ENCODE data around the gene POP7. TPM values are rescaled to one million over a fixed set of nuclear protein-coding genes. Genes with fewer than 3 reads are reported as not detected.
"Not testable (repeated sequence)": the region's sequence is repeated elsewhere in the genome, so short reads cannot be mapped to it uniquely, and the experiment has no call there.

The POP7 gene
- total RNA-seq, 4 donors from 2014 or later, result 39.4 to 55.8 (median 47.6) TPM

DNA sequence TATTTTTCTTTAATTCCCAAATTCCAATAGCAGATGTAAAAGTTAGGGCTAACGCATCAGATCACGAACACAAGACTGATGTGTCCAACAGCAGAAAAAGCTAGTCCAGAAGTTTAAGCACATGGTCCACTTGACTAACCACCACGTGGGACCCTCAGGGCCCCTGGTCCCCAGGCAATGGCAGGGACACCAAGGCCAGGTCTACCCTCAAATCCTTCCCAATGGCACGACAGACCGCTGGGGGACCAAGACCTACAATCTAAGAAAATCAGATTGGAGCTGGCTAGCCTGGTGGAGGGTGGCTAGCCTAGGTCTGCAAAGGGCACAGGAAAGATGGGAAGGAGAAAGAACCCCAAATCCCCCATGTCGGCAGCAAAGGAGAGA, 13.4 kb upstream of the POP7 start:
- H3K4me1 ChIP-seq, result peaks cover 46% of the 10 kb centered on the region
- no peak for DNase-seq (ENCODE audit: low spot score in 2 of 2)
- H3K4me3 ChIP-seq, result peak overlapping the region; percentile 96
- TF ChIP-seq POLR2AphosphoS5 (IDR thresholded peaks at IDR 0.05), result no peak
- no peak for TF ChIP-seq POLR2A (IDR thresholded peaks at IDR 0.05)
- TF ChIP-seq, protein P1, sequence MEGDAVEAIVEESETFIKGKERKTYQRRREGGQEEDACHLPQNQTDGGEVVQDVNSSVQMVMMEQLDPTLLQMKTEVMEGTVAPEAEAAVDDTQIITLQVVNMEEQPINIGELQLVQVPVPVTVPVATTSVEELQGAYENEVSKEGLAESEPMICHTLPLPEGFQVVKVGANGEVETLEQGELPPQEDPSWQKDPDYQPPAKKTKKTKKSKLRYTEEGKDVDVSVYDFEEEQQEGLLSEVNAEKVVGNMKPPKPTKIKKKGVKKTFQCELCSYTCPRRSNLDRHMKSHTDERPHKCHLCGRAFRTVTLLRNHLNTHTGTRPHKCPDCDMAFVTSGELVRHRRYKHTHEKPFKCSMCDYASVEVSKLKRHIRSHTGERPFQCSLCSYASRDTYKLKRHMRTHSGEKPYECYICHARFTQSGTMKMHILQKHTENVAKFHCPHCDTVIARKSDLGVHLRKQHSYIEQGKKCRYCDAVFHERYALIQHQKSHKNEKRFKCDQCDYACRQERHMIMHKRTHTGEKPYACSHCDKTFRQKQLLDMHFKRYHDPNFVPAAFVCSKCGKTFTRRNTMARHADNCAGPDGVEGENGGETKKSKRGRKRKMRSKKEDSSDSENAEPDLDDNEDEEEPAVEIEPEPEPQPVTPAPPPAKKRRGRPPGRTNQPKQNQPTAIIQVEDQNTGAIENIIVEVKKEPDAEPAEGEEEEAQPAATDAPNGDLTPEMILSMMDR (IDR thresholded peaks at IDR 0.05), result no peak
- TF ChIP-seq EP300 (IDR thresholded peaks at IDR 0.05), result no peak
- 46% methylated on average over 6 of the region's 6 CpGs for WGBS
- no peak overlapping the region for H3K27ac ChIP-seq
- no peaks in the 10 kb centered on the region for H3K9me3 ChIP-seq
- H3K27me3 ChIP-seq, result no peaks in the 10 kb centered on the region
- peaks cover 17% of the 10 kb centered on the region for H3K36me3 ChIP-seq

DNA sequence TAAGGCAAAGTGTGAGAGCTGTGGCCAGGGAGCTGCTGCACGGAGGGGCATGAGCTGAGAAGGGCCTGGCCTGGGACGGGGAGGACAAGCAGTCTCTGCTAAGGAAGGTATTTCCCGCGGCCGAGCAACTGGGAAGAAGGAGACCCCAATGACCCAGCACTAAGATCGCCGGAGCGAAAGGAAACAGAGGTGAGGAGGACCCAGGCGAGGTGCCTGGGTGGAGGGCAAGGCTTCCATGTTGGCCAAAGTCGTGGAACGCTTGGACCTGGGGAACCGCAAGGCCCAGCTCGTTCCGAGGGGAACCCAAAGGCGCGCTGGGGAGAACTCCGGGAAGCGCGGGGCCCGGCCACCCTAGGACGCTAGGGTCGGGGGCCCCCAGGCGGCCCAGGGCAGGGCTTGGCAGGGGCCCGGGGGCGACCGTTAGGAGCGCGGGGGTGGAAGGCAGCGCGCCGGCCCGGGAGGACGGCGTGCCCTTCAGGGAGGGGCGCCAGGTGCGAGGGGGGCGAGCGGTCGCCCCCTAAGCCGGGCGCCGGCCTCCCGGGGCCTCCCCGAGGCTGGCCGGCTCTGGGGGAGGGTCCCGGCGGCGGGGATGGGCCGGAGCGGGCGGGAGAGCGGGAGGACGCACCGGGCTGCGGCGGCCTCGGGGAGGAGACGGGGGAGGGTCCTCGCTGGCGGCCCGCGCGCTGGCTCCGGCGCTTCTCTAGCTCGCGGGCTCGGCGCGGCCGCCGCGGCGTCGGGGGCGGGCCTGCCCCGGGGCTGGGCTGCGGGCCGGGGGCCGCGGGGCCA, 12.4 kb upstream of the POP7 start:
- 2% methylated on average over 15 of the region's 81 CpGs for WGBS
- Histone ChIP-seq H3K27ac (peak overlapping the region; percentile 91), H3K36me3 (peaks cover 8% of the 10 kb centered on the region), H3K4me3 (peak overlapping the region; percentile 96), H3K4me1 (peaks cover 46% of the 10 kb centered on the region), H3K27me3 (no peaks in the 10 kb centered on the region), H3K9me3 (no peaks in the 10 kb centered on the region)
- TF ChIP-seq POLR2AphosphoS5 (IDR thresholded peaks at IDR 0.05) (no peak), POLR2A (IDR thresholded peaks at IDR 0.05) (no peak), EP300 (IDR thresholded peaks at IDR 0.05) (no peak)
- TF ChIP-seq, protein P1 (IDR thresholded peaks at IDR 0.05), result no peak
- DNase-seq (ENCODE audit: low spot score in 2 of 2), result no peak

- TF ChIP-seq POLR2A (IDR thresholded peaks at IDR 0.05), result no peak
- TF ChIP-seq, protein P1 (IDR thresholded peaks at IDR 0.05), result no peak
- no peak for TF ChIP-seq EP300 (IDR thresholded peaks at IDR 0.05)
- TF ChIP-seq POLR2AphosphoS5 (IDR thresholded peaks at IDR 0.05), result no peak
- Histone ChIP-seq H3K36me3 (peaks cover 2% of the 10 kb centered on the region), H3K4me3 (peak within 1 kb of the TSS; percentile 96), H3K9me3 (no peaks in the 10 kb centered on the region), H3K27ac (peak within 1 kb of the TSS; percentile 91), H3K27me3 (no peaks in the 10 kb centered on the region), H3K4me1 (peaks cover 40% of the 10 kb centered on the region)
- 3% methylated on average over 10 of the region's 102 CpGs for WGBS
- peak in 1 of 2 donors; percentile 86 for DNase-seq (ENCODE audit: low spot score in 2 of 2)
Observed at GRCh38 chr7:100694098-100694745, 11.7 kb upstream of the POP7 start, which contains the start of gene GIGYF1. Gene GIGYF1, minus strand, starts transcription at chr7:100694250. Its CDS starts 6,012 bp downstream, at chr7:100688238.

GRCh38 chr7:100696123-100696521, 9.8 kb upstream of the POP7 start:
- H3K27me3 ChIP-seq, result no peaks in the 10 kb centered on the region
- no peak overlapping the region for H3K4me3 ChIP-seq
- no peaks in the 10 kb centered on the region for H3K36me3 ChIP-seq
- TF ChIP-seq POLR2AphosphoS5 (IDR thresholded peaks at IDR 0.05) (no peak), EP300 (IDR thresholded peaks at IDR 0.05) (no peak), POLR2A (IDR thresholded peaks at IDR 0.05) (no peak)
- TF ChIP-seq, protein P1 (IDR thresholded peaks at IDR 0.05), result no peak
- peaks cover 29% of the 10 kb centered on the region for H3K4me1 ChIP-seq
- H3K27ac ChIP-seq, result no peak overlapping the region
- DNase-seq (ENCODE audit: low spot score in 2 of 2), result no peak
- H3K9me3 ChIP-seq, result no peaks in the 10 kb centered on the region
- WGBS, result 79% methylated on average over 6 of the region's 6 CpGs

DNA sequence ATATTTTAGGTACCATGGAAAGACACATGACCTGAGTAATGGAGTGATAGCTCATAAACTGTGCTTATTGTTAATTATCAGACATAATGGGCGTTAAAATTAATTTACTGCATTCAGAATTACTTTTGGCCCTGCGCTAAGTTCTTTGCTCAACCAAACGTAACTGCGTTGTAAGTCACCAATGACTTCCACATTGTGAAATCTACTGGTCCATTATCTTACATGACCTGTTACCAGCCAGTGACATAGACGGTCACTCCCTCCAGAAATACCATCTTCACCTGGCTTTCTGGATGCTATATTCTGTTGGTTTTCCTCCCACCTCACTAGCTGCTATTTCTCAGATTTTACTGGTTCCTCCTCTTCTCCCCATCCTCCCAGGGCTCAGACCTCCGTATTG, 6.9 kb upstream of the POP7 start:
- WGBS, result 76% methylated on average over 5 of the region's 6 CpGs
- no peak for DNase-seq (ENCODE audit: low spot score in 2 of 2)

DNA sequence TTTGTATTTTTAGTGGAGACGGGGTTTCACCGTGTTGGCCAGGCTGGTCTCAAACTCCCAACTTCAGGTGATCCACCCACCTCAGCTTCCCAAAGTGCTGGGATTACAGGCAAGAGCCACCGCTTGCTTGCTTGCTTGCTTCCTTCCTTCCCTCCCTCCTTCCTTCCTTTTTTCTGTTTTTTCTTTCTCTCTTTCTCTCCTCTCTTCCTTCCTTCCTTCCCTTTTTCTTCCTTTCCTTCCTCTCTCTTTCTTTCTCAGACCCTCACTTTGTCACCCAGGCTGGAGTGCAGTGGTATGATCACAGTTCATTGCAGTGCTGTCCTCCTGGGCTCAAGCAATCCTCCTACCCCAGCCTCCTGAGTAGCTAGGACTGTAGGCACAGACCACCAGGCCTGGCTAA, 4.8 kb upstream of the POP7 start:
- DNase-seq (ENCODE audit: low spot score in 2 of 2); H3K9me3 ChIP-seq; H3K4me1 ChIP-seq; H3K36me3 ChIP-seq; H3K27ac ChIP-seq; H3K27me3 ChIP-seq; H3K4me3 ChIP-seq: not testable (repeated sequence)
- WGBS, result 91% methylated on average over 3 of the region's 3 CpGs

More for the DNA sequence above, 6.9 kb upstream of the POP7 start:
- Histone ChIP-seq H3K36me3 (no peaks in the 10 kb centered on the region), H3K27me3 (no peaks in the 10 kb centered on the region), H3K4me1 (peaks cover 8% of the 10 kb centered on the region), H3K4me3 (no peak overlapping the region), H3K27ac (no peak overlapping the region), H3K9me3 (no peaks in the 10 kb centered on the region)
- no peak for TF ChIP-seq EP300 (IDR thresholded peaks at IDR 0.05)
- TF ChIP-seq, protein P1 (IDR thresholded peaks at IDR 0.05), result no peak
- no peak for TF ChIP-seq POLR2A (IDR thresholded peaks at IDR 0.05)
- TF ChIP-seq POLR2AphosphoS5 (IDR thresholded peaks at IDR 0.05), result no peak
